GM12878 (cell line): Measurements from ENCODE around the gene SLC5A2.

Source experiments
- EGR1 ChIP-seq, 2 experiments: IDR thresholded peaks; 1 replicate in 1 of 2; 2 replicates in 1 of 2; pipeline ENCODE4 v1.6.1; 2011 to 2012; ENCODE audit warnings: low read depth in 2 of 2, low read length in 2 of 2, borderline replicate concordance in 1 of 2, mild to moderate bottlenecking in 1 of 2, moderate library complexity in 1 of 2
- ETV6 ChIP-seq, 2 experiments: fragments of 450-650 bp in 1 of 2; IDR thresholded peaks in 1 of 2; conservative IDR thresholded peaks in 1 of 2; 2 replicates each; pipeline ENCODE4 v1.6.1; 2014; ENCODE audit warnings: antibody characterized with exemption in 1 of 2, borderline replicate concordance in 1 of 2, low read depth in 1 of 2, mild to moderate bottlenecking in 1 of 2, moderate library complexity in 1 of 2
- RAD21 ChIP-seq: IDR thresholded peaks from 2 replicates; pipeline ENCODE4 v1.6.1; 2011; ENCODE audit warnings: mild to moderate bottlenecking, low read depth, low read length, moderate library complexity; ENCODE audit not compliant: insufficient read depth
- SP1 ChIP-seq: IDR thresholded peaks from one replicate; pipeline ENCODE4 v1.6.1; 2011; ENCODE audit warnings: low read depth, low read length
- TCF3 ChIP-seq: IDR thresholded peaks from 2 replicates; pipeline ENCODE4 v1.6.1; 2012; ENCODE audit warnings: low read depth, mild to moderate bottlenecking, low read length, borderline replicate concordance; ENCODE audit not compliant: insufficient read depth
- TF ChIP-seq, protein P1 (sequence below), 3 experiments: IDR thresholded peaks in 2 of 3; conservative IDR thresholded peaks in 1 of 3; 2 replicates each; pipeline ENCODE4 v1.5.1; 2011; ENCODE audit warnings: low read depth in 3 of 3, low read length in 3 of 3, mild to moderate bottlenecking in 3 of 3, control low read depth in 2 of 3, moderate library complexity in 2 of 3, inconsistent platforms in 1 of 3, mixed read lengths in 1 of 3; ENCODE audit not compliant: control insufficient read depth in 2 of 3, insufficient read depth in 1 of 3; ENCODE audit errors: extremely low read depth in 1 of 3
- TF ChIP-seq, protein P2 (sequence below): IDR thresholded peaks from 2 replicates; pipeline ENCODE4 v1.6.1; 2011; ENCODE audit warnings: borderline replicate concordance, low read depth, mild to moderate bottlenecking, moderate library complexity, low read length; ENCODE audit not compliant: insufficient read depth, poor library complexity, severe bottlenecking
- TF ChIP-seq, protein P3 (sequence below): IDR thresholded peaks from 2 replicates; pipeline ENCODE4 v1.6.1; 2012; ENCODE audit warnings: low read length, inconsistent platforms

DNA sequence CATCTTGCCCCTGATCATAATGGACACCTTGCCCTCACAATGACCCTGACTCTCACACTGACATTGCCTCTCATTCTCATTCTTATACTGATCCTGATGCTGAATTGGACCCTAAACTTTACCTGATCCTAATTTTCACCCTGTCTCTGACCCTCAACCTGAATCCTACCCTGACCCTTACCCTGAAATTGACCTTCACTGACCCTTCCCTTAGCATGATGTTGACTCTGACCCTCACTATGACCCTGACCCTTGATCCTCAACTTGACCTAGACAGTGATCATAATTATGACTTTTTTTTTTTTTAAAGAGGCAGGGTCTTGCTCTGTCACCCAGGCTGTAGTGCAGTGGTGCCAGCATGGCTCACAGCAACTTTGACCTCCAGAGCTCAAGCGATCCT is 48.2 kb downstream of the SLC5A2 start:
- TF ChIP-seq, protein P1, sequence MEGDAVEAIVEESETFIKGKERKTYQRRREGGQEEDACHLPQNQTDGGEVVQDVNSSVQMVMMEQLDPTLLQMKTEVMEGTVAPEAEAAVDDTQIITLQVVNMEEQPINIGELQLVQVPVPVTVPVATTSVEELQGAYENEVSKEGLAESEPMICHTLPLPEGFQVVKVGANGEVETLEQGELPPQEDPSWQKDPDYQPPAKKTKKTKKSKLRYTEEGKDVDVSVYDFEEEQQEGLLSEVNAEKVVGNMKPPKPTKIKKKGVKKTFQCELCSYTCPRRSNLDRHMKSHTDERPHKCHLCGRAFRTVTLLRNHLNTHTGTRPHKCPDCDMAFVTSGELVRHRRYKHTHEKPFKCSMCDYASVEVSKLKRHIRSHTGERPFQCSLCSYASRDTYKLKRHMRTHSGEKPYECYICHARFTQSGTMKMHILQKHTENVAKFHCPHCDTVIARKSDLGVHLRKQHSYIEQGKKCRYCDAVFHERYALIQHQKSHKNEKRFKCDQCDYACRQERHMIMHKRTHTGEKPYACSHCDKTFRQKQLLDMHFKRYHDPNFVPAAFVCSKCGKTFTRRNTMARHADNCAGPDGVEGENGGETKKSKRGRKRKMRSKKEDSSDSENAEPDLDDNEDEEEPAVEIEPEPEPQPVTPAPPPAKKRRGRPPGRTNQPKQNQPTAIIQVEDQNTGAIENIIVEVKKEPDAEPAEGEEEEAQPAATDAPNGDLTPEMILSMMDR (IDR thresholded peaks at IDR 0.05 in 2 of 3, conservative IDR thresholded peaks at IDR 0.05 in 1 of 3; ENCODE audit: control insufficient read depth in 2 of 3, extremely low read depth in 1 of 3, insufficient read depth in 1 of 3, low read depth in 3 of 3, low read length in 3 of 3), result no peak
- TF ChIP-seq, protein P2, sequence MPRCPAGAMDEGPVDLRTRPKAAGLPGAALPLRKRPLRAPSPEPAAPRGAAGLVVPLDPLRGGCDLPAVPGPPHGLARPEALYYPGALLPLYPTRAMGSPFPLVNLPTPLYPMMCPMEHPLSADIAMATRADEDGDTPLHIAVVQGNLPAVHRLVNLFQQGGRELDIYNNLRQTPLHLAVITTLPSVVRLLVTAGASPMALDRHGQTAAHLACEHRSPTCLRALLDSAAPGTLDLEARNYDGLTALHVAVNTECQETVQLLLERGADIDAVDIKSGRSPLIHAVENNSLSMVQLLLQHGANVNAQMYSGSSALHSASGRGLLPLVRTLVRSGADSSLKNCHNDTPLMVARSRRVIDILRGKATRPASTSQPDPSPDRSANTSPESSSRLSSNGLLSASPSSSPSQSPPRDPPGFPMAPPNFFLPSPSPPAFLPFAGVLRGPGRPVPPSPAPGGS, result no peak
- no peak for TF ChIP-seq TCF3
- TF ChIP-seq, protein P3, sequence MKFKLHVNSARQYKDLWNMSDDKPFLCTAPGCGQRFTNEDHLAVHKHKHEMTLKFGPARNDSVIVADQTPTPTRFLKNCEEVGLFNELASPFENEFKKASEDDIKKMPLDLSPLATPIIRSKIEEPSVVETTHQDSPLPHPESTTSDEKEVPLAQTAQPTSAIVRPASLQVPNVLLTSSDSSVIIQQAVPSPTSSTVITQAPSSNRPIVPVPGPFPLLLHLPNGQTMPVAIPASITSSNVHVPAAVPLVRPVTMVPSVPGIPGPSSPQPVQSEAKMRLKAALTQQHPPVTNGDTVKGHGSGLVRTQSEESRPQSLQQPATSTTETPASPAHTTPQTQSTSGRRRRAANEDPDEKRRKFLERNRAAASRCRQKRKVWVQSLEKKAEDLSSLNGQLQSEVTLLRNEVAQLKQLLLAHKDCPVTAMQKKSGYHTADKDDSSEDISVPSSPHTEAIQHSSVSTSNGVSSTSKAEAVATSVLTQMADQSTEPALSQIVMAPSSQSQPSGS, result no peak
- TF ChIP-seq SP1, result no peak
- TF ChIP-seq RAD21, result no peak
- no peak for TF ChIP-seq EGR1 (IDR thresholded peaks at IDR 0.05; ENCODE audit: borderline replicate concordance in 1 of 2, low read depth in 2 of 2, low read length in 2 of 2)
- TF ChIP-seq ETV6 (conservative IDR thresholded peaks at IDR 0.05 in 1 of 2, IDR thresholded peaks at IDR 0.05 in 1 of 2; ENCODE audit: borderline replicate concordance in 1 of 2, low read depth in 1 of 2), result no peak
